Measurements from ENCODE around the gene LCAT.
A peak's percentile ranks its signal among the peaks of the same experiment; 100 is the strongest.
"Not testable (repeated sequence)": the region's sequence is repeated elsewhere in the genome, so short reads cannot be mapped to it uniquely, and the experiment has no call there.

Gene LCAT

GRCh38 chr16:67976205-67976604, 32.3 kb upstream of the LCAT start:
- POLR2A ChIA-PET: no interaction called here
- 100% methylated on average over 2 of the region's 2 CpGs for WGBS (ENCODE audit: insufficient coverage)
- H3K27ac ChIP-seq (ENCODE audit: insufficient read depth in 1 of 2, low read depth in 1 of 2, low read length in 2 of 2, poor library complexity in 1 of 2, severe bottlenecking in 2 of 2): no peak overlapping the region
- CTCF ChIA-PET: no interaction called here
- H3K4me1 ChIP-seq (ENCODE audit: control extremely low read depth in 1 of 4, control insufficient read depth in 4 of 4, insufficient read depth in 4 of 4, low read length in 3 of 4): no peaks in the 10 kb centered on the region
- no peak for DNase-seq
- no peak overlapping the region for H3K4me3 ChIP-seq (ENCODE audit: control insufficient read depth in 1 of 7, extremely low read depth in 1 of 7, insufficient read depth in 4 of 7, low read depth in 2 of 7, low read length in 6 of 7)
- no peaks in the 10 kb centered on the region for H3K9me3 ChIP-seq (ENCODE audit: control extremely low read depth in 1 of 5, control insufficient read depth in 4 of 5, insufficient read depth in 2 of 5, low read depth in 1 of 5, low read length in 4 of 5)
- no peaks in the 10 kb centered on the region for H3K36me3 ChIP-seq (ENCODE audit: control insufficient read depth in 4 of 4, insufficient read depth in 4 of 4, low read length in 3 of 4)
- no peaks in the 10 kb centered on the region for H3K27me3 ChIP-seq (replicated peaks in 2 of 5; ENCODE audit: control insufficient read depth in 4 of 5, insufficient read depth in 5 of 5, low read length in 4 of 5)

GRCh38 chr16:67975321-67976105, 31.6 kb upstream of the LCAT start:
- POLR2A ChIA-PET: no interaction called here
- no peaks in the 10 kb centered on the region for H3K36me3 ChIP-seq (ENCODE audit: control insufficient read depth in 4 of 4, insufficient read depth in 4 of 4, low read length in 3 of 4)
- no peak for DNase-seq
- H3K4me1 ChIP-seq (ENCODE audit: control extremely low read depth in 1 of 4, control insufficient read depth in 4 of 4, insufficient read depth in 4 of 4, low read length in 3 of 4): no peaks in the 10 kb centered on the region
- no peak overlapping the region for H3K4me3 ChIP-seq (ENCODE audit: control insufficient read depth in 1 of 7, extremely low read depth in 1 of 7, insufficient read depth in 4 of 7, low read depth in 2 of 7, low read length in 6 of 7)
- H3K27me3 ChIP-seq (replicated peaks in 2 of 5; ENCODE audit: control insufficient read depth in 4 of 5, insufficient read depth in 5 of 5, low read length in 4 of 5): no peaks in the 10 kb centered on the region
- WGBS (ENCODE audit: insufficient coverage): 92% methylated on average over 9 of the region's 14 CpGs
- H3K27ac ChIP-seq (ENCODE audit: insufficient read depth in 1 of 2, low read depth in 1 of 2, low read length in 2 of 2, poor library complexity in 1 of 2, severe bottlenecking in 2 of 2): no peak overlapping the region
- CTCF ChIA-PET: no interaction called here
- H3K9me3 ChIP-seq (ENCODE audit: control extremely low read depth in 1 of 5, control insufficient read depth in 4 of 5, insufficient read depth in 2 of 5, low read depth in 1 of 5, low read length in 4 of 5): no peaks in the 10 kb centered on the region

- DNase-seq; H3K9me3 ChIP-seq (ENCODE audit: control extremely low read depth in 1 of 5, control insufficient read depth in 4 of 5, insufficient read depth in 2 of 5, low read depth in 1 of 5, low read length in 4 of 5); H3K27ac ChIP-seq (ENCODE audit: insufficient read depth in 1 of 2, low read depth in 1 of 2, low read length in 2 of 2, poor library complexity in 1 of 2, severe bottlenecking in 2 of 2); H3K4me3 ChIP-seq (ENCODE audit: control insufficient read depth in 1 of 7, extremely low read depth in 1 of 7, insufficient read depth in 4 of 7, low read depth in 2 of 7, low read length in 6 of 7); H3K27me3 ChIP-seq (replicated peaks in 2 of 5; ENCODE audit: control insufficient read depth in 4 of 5, insufficient read depth in 5 of 5, low read length in 4 of 5); H3K36me3 ChIP-seq (ENCODE audit: control insufficient read depth in 4 of 4, insufficient read depth in 4 of 4, low read length in 3 of 4): not testable (repeated sequence)
- peaks cover 0 to 19% (median 13%) of the 10 kb centered on the region in 4 experiments for H3K4me1 ChIP-seq (ENCODE audit: control extremely low read depth in 1 of 4, control insufficient read depth in 4 of 4, insufficient read depth in 4 of 4, low read length in 3 of 4)
- POLR2A ChIA-PET: interaction anchor here (0.6 kb wide), 1 partner anchor 356 kb away, joined by 3 read pairs; no protein-coding TSS in a partner anchor
- WGBS (ENCODE audit: insufficient coverage): 92% methylated on average over 5 of the region's 7 CpGs
- CTCF ChIA-PET: interaction anchor here (1.4 to 7.6 kb wide), 5 partner anchors 12 to 93 kb away, joined by 4 to 69 read pairs (median 4); partner anchors contain the start of gene DPEP3
Measured at GRCh38 chr16:67972285-67972684, 28.4 kb upstream of the LCAT start.

DNA sequence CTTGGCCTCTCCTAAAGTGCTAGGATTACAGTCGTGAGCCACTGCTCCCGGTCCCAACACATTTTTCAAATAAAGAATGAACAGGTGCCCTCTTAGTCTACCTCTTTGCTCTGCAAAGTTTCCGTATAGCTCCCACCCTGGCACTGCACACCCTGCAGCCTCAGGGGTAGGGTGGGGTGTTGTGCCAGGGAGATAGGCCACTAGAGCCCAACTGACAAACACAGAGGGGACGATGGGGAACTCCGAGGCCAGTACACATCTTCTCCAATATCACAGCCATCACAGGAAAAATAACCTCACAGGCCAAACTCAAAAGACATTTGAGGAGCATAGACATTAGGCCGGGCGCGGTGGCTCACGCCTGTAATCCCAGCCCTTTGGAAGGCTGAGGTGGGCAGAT, 27.2 kb upstream of the LCAT start:
- Histone ChIP-seq H3K4me3 (ENCODE audit: control insufficient read depth in 1 of 7, extremely low read depth in 1 of 7, insufficient read depth in 4 of 7, low read depth in 2 of 7, low read length in 6 of 7) (no peak overlapping the region), H3K36me3 (ENCODE audit: control insufficient read depth in 4 of 4, insufficient read depth in 4 of 4, low read length in 3 of 4) (no peaks in the 10 kb centered on the region), H3K9me3 (ENCODE audit: control extremely low read depth in 1 of 5, control insufficient read depth in 4 of 5, insufficient read depth in 2 of 5, low read depth in 1 of 5, low read length in 4 of 5) (no peaks in the 10 kb centered on the region), H3K4me1 (ENCODE audit: control extremely low read depth in 1 of 4, control insufficient read depth in 4 of 4, insufficient read depth in 4 of 4, low read length in 3 of 4) (peaks cover 0 to 27% (median 18%) of the 10 kb centered on the region in 4 experiments), H3K27me3 (replicated peaks in 2 of 5; ENCODE audit: control insufficient read depth in 4 of 5, insufficient read depth in 5 of 5, low read length in 4 of 5) (no peaks in the 10 kb centered on the region), H3K27ac (ENCODE audit: insufficient read depth in 1 of 2, low read depth in 1 of 2, low read length in 2 of 2, poor library complexity in 1 of 2, severe bottlenecking in 2 of 2) (no peak overlapping the region)
- 100% methylated on average over 7 of the region's 9 CpGs for WGBS (ENCODE audit: insufficient coverage)
- DNase-seq: no peak
- CTCF ChIA-PET: interaction anchor here (1.7 to 7.6 kb wide), 3 partner anchors 13 to 24 kb away, joined by 4 to 69 read pairs (median 8); partner anchors contain the start of gene DPEP3
- POLR2A ChIA-PET: no interaction called here

DNA sequence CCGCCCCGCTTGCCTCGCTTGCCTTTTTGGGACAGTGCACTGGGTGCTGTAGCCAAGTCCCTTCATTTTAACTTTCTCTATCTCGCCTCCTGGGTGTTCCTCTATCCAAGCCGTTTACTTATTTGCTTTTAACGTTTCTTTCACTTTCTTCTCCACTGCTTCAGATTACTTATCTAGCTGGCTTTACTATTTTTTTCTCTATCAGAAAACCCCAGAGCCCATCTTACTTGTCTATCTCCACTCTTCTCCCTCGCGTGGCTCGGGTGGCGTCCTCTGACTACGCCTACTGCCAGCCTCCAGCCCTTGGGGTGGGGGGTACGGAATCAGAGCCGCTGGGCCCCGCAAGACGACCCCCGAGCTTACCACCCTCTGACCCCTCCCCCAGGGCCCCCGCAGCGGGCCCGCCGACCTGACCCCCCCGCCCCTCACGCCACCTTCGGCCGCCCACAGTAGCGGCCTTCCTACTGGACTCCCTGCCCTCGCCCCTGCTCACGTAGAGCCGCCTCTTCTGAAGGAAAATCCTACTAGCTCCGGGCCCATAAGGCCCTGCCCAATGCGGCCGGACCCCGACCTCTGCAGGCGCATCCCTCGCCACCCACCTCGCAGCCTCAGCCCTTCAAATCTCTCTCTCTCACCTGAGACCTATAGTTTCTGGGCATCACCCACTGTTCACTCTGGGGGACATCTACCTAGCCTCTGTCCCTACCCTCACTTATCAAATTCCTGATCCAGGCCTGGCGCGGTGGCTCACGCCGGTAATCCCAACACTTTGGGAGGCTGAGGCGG, 25.5 kb upstream of the LCAT start:
- CTCF ChIA-PET: interaction anchor here (0.9 to 7.6 kb wide), 3 partner anchors 15 to 33 kb away, joined by 3 to 69 read pairs (median 3); partner anchors contain the start of gene DPEP3
- Histone ChIP-seq H3K27ac (ENCODE audit: insufficient read depth in 1 of 2, low read depth in 1 of 2, low read length in 2 of 2, poor library complexity in 1 of 2, severe bottlenecking in 2 of 2) (peak overlapping the region in 1 of 2 experiments; percentile 68), H3K4me3 (ENCODE audit: control insufficient read depth in 1 of 7, extremely low read depth in 1 of 7, insufficient read depth in 4 of 7, low read depth in 2 of 7, low read length in 6 of 7) (peak overlapping the region; percentile 60 to 89 (median 82)), H3K27me3 (replicated peaks in 2 of 5; ENCODE audit: control insufficient read depth in 4 of 5, insufficient read depth in 5 of 5, low read length in 4 of 5) (no peaks in the 10 kb centered on the region), H3K9me3 (ENCODE audit: control extremely low read depth in 1 of 5, control insufficient read depth in 4 of 5, insufficient read depth in 2 of 5, low read depth in 1 of 5, low read length in 4 of 5) (no peaks in the 10 kb centered on the region), H3K36me3 (ENCODE audit: control insufficient read depth in 4 of 4, insufficient read depth in 4 of 4, low read length in 3 of 4) (no peaks in the 10 kb centered on the region), H3K4me1 (ENCODE audit: control extremely low read depth in 1 of 4, control insufficient read depth in 4 of 4, insufficient read depth in 4 of 4, low read length in 3 of 4) (peaks cover 0 to 30% (median 20%) of the 10 kb centered on the region in 4 experiments)
- 52% methylated on average over 22 of the region's 40 CpGs for WGBS (ENCODE audit: insufficient coverage)
- POLR2A ChIA-PET: interaction anchor here (1.1 to 2.1 kb wide), 3 partner anchors 12 to 100 kb away, joined by 3 to 12 read pairs (median 8); partner anchors contain the start of gene DPEP3
- peak; percentile 14 to 55 (median 51) for DNase-seq

DNA sequence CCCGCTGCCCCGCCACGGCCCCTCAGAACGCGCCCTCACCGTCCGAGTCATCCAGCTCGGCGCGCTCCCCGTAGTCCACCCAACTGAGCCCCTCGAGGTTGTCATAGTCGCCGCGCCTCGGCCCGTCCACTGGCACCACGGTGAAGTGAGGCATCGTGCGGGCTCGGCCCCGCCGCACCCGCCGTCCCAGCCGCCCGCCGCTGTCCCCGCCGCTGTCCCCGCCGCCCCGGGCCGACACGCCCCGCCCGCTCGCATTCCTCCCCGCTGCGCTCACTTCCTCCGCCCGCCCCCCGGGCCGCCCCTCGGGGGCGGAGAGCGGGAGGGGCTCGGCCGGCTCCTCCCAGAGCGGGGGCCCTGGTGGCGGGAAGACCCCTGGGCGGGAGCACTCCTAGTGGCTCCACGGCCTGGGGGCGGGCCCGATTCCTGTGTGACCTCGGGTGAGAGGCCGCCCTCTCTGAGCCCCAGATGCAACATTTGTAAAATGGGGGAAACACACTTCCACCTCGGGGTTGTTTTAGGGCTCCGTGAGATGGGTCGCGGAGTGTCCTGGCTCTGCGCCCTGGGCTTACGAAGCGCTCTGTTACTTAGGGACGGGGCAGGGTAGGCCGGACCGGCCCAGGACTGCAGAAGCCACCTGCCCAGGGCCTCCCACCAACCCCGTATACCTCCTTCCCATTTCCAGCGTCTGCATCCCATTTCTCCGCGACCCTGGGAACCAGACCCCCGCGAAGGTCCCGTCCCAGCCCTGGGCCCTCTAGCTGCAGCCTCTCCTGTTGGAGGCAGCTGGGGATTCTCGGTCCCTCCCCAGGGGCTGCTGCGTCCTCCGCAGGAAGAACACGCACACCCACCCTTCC, 24.7 kb upstream of the LCAT start, which contains the start of gene SLC12A4:
TSS of gene SLC12A4 (minus strand) at position 238 of the 854 bp plus-strand sequence. CDS start at position 154, 84 bp downstream.
- WGBS (ENCODE audit: insufficient coverage): under 1% methylated on average over 73 of the region's 78 CpGs
- no peaks in the 10 kb centered on the region for H3K36me3 ChIP-seq (ENCODE audit: control insufficient read depth in 4 of 4, insufficient read depth in 4 of 4, low read length in 3 of 4)
- H3K27me3 ChIP-seq (replicated peaks in 2 of 5; ENCODE audit: control insufficient read depth in 4 of 5, insufficient read depth in 5 of 5, low read length in 4 of 5): no peaks in the 10 kb centered on the region
- H3K4me3 ChIP-seq (ENCODE audit: control insufficient read depth in 1 of 7, extremely low read depth in 1 of 7, insufficient read depth in 4 of 7, low read depth in 2 of 7, low read length in 6 of 7): peak within 1 kb of the TSS; percentile 60 to 89 (median 82)
- peaks cover 0 to 30% (median 20%) of the 10 kb centered on the region in 4 experiments for H3K4me1 ChIP-seq (ENCODE audit: control extremely low read depth in 1 of 4, control insufficient read depth in 4 of 4, insufficient read depth in 4 of 4, low read length in 3 of 4)
- POLR2A ChIA-PET: interaction anchor here (1.0 to 2.1 kb wide), 4 partner anchors 13 to 100 kb away, joined by 3 to 12 read pairs (median 6); partner anchors contain the start of genes DPEP3 and PSMB10
- CTCF ChIA-PET: interaction anchor here (0.9 to 7.6 kb wide), 4 partner anchors 16 to 34 kb away, joined by 3 to 69 read pairs (median 3); partner anchors contain the start of gene DPEP3
- peak within 1 kb of the TSS in 1 of 2 experiments; percentile 68 for H3K27ac ChIP-seq (ENCODE audit: insufficient read depth in 1 of 2, low read depth in 1 of 2, low read length in 2 of 2, poor library complexity in 1 of 2, severe bottlenecking in 2 of 2)
- no peaks in the 10 kb centered on the region for H3K9me3 ChIP-seq (ENCODE audit: control extremely low read depth in 1 of 5, control insufficient read depth in 4 of 5, insufficient read depth in 2 of 5, low read depth in 1 of 5, low read length in 4 of 5)
- peak; percentile 68 to 90 (median 89) for DNase-seq
